22Rv1 (cell line): ENCODE measurements around the gene ADGRE2.

Experiments
- CTCF ChIP-seq: fragments of 450-650 bp; IDR thresholded peaks from 2 replicates; pipeline ENCODE4 v1.5.1; 2017; ENCODE audit warnings: mild to moderate bottlenecking
- ZFX ChIP-seq: fragments of 450-650 bp; IDR thresholded peaks from 2 replicates; pipeline ENCODE4 v1.6.1; 2017; ENCODE audit warnings: antibody characterized with exemption, borderline replicate concordance

GRCh38 chr19:14772995-14773394 lies 5.4 kb downstream of the ADGRE2 start:
- no peak for TF ChIP-seq CTCF
- TF ChIP-seq ZFX: no peak
